SKM-1 treated with dmso at 0.1 percent for 144 hours (cell line): ENCODE data around the gene GTPBP4.
"Not testable (repeated sequence)": the region's sequence is repeated elsewhere in the genome, so short reads cannot be mapped to it uniquely, and the experiment has no call there.

ENCODE experiments used
- DNase-seq: peaks from one replicate; lab custom pipeline; 2025; ENCODE audit not compliant: unreplicated experiment; lab: John Stamatoyannopoulos, UW

Gene GTPBP4

GRCh38 chr10:1054684-1055083, 66.5 kb downstream of the GTPBP4 start:
- DNase-seq, result no peak

GRCh38 chr10:1056326-1057105, 68.3 kb downstream of the GTPBP4 start, which contains the start of gene WDR37:
WDR37 (plus strand) TSS chr10:1056385; CDS start chr10:1072156, 15,771 bp downstream.
- DNase-seq, result peak; percentile 34

GRCh38 chr10:1057106-1057657, 68.9 kb downstream of the GTPBP4 start:
- DNase-seq, result peak; percentile 47

- DNase-seq, result no peak
Observed at GRCh38 chr10:1058017-1058416, 69.8 kb downstream of the GTPBP4 start.

- DNase-seq, result no peak
Observed at GRCh38 chr10:1059902-1060301, 71.7 kb downstream of the GTPBP4 start.

- DNase-seq, result no peak
Observed at GRCh38 chr10:1061930-1062774, 73.9 kb downstream of the GTPBP4 start.

GRCh38 chr10:1063232-1063865, 75.1 kb downstream of the GTPBP4 start:
- DNase-seq, result no peak

- no peak for DNase-seq
Observed at GRCh38 chr10:1064964-1065247, 76.7 kb downstream of the GTPBP4 start.

GRCh38 chr10:1066734-1067133, 78.5 kb downstream of the GTPBP4 start:
- DNase-seq, result not testable (repeated sequence)

GRCh38 chr10:1068380-1069361, 80.4 kb downstream of the GTPBP4 start:
- no peak for DNase-seq
